ENCODE results near the gene TGFBR3. TPM values are rescaled to one million over a fixed set of nuclear protein-coding genes. Genes with fewer than 3 reads are reported as not detected.

TGFBR3 gene
- total RNA-seq, 1 experiment from 2014 or later = 12.2 TPM

DNA sequence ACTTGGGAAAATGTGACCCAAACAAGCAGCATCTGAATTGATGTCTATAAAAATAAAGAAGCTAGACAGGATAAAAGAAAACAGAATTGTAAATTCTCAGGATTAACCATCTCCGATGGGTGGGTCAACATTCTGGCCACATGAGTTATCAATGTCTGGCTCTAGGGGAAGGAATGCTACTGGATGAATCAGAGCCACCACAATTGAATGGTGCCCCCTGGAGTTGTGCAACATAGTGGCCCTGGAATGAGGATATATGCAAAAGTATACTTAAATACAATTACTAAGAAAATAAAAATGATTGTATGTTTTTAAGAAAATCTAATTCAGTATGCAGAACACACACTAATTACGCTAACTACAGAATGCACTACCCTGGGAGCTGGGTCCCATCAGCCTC is 185.6 kb downstream of the TGFBR3 start:
- no TSS peak for BruUV-seq (replicated peaks)
- Mint-ChIP-seq H3K27ac (ENCODE audit: unreplicated experiment) (no peak overlapping the region), H3K9me3 (ENCODE audit: unreplicated experiment) (no peaks in the 10 kb centered on the region), H3K36me3 (ENCODE audit: insufficient read depth, unreplicated experiment) (no peaks in the 10 kb centered on the region), H3K27me3 (ENCODE audit: insufficient read depth, unreplicated experiment) (no peaks in the 10 kb centered on the region), H3K4me3 (ENCODE audit: unreplicated experiment) (no peak overlapping the region), H3K4me1 (ENCODE audit: low read depth, unreplicated experiment) (peaks cover 22% of the 10 kb centered on the region)
- no peak for DNase-seq
- Histone ChIP-seq H3K27me3 (replicated peaks; ENCODE audit: control insufficient read depth, insufficient read depth, low read length) (no peaks in the 10 kb centered on the region), H3K4me1 (no peaks in the 10 kb centered on the region; the same call in 1 of the 2 replicates), H3K36me3 (ENCODE audit: control insufficient read depth, insufficient read depth, low read length) (no peaks in the 10 kb centered on the region), H3K4me3 (ENCODE audit: low read depth, low read length) (no peak overlapping the region), H3K9me3 (no peaks in the 10 kb centered on the region)
- ChIA-PET CTCF (no interaction called here), POLR2A (no interaction called here)
- intact Hi-C loops (cut with micrococcal nuclease; ENCODE audit: unreplicated experiment) = no loop called here
- TF ChIP-seq, protein P1, sequence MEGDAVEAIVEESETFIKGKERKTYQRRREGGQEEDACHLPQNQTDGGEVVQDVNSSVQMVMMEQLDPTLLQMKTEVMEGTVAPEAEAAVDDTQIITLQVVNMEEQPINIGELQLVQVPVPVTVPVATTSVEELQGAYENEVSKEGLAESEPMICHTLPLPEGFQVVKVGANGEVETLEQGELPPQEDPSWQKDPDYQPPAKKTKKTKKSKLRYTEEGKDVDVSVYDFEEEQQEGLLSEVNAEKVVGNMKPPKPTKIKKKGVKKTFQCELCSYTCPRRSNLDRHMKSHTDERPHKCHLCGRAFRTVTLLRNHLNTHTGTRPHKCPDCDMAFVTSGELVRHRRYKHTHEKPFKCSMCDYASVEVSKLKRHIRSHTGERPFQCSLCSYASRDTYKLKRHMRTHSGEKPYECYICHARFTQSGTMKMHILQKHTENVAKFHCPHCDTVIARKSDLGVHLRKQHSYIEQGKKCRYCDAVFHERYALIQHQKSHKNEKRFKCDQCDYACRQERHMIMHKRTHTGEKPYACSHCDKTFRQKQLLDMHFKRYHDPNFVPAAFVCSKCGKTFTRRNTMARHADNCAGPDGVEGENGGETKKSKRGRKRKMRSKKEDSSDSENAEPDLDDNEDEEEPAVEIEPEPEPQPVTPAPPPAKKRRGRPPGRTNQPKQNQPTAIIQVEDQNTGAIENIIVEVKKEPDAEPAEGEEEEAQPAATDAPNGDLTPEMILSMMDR (IDR thresholded peaks at IDR 0.05; ENCODE audit: insufficient read depth in 1 of 2, low read depth in 1 of 2, low read length in 1 of 2, severe bottlenecking in 1 of 2, unreplicated experiment in 1 of 2) = no peak

- no peak overlapping the region for H3K27ac Mint-ChIP-seq (ENCODE audit: unreplicated experiment)
- peaks cover 22% of the 10 kb centered on the region for H3K4me1 Mint-ChIP-seq (ENCODE audit: low read depth, unreplicated experiment)
- no peak overlapping the region for H3K4me3 Mint-ChIP-seq (ENCODE audit: unreplicated experiment)
- H3K27me3 Mint-ChIP-seq (ENCODE audit: insufficient read depth, unreplicated experiment) = no peaks in the 10 kb centered on the region
- no peaks in the 10 kb centered on the region for H3K9me3 ChIP-seq
- no peak overlapping the region for H3K4me3 ChIP-seq (ENCODE audit: low read depth, low read length)
- H3K27me3 ChIP-seq (replicated peaks; ENCODE audit: control insufficient read depth, insufficient read depth, low read length) = no peaks in the 10 kb centered on the region
- H3K36me3 Mint-ChIP-seq (ENCODE audit: insufficient read depth, unreplicated experiment) = no peaks in the 10 kb centered on the region
- TF ChIP-seq, protein P1 (IDR thresholded peaks at IDR 0.05; ENCODE audit: insufficient read depth in 1 of 2, low read depth in 1 of 2, low read length in 1 of 2, severe bottlenecking in 1 of 2, unreplicated experiment in 1 of 2) = no peak
- H3K36me3 ChIP-seq (ENCODE audit: control insufficient read depth, insufficient read depth, low read length) = no peaks in the 10 kb centered on the region
- POLR2A ChIA-PET = no interaction called here
- no peaks in the 10 kb centered on the region for H3K9me3 Mint-ChIP-seq (ENCODE audit: unreplicated experiment)
- no peak for DNase-seq
- CTCF ChIA-PET = no interaction called here
- no TSS peak for BruUV-seq (replicated peaks)
- intact Hi-C loops (cut with micrococcal nuclease; ENCODE audit: unreplicated experiment) = no loop called here
- no peaks in the 10 kb centered on the region; the same call in 1 of the 2 replicates for H3K4me1 ChIP-seq
These were observed 186.5 kb downstream of the TGFBR3 start for GRCh38 chr1:91699339-91699974.

DNA sequence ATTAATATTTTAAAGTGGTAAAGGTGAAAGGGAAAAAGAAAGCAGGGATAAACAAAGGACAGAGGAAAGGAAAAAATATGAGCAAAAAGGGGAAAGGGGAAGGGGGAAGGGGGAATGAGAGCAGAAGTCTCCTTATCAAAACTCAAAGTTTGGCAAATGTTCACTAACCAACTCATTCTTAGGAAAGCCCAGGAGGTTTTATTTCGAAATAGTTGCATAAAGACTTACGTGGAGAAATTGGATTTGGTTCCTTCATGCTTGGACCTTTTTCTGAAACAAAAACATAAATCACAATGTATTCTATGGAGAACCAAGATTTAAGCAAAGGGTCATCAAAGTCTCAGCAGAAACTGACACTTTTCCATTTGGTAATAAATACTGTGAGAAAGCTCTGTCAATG is 188.1 kb downstream of the TGFBR3 start:
- no peaks in the 10 kb centered on the region for H3K27me3 Mint-ChIP-seq (ENCODE audit: insufficient read depth, unreplicated experiment)
- BruUV-seq (replicated peaks) = no TSS peak
- TF ChIP-seq, protein P1 (IDR thresholded peaks at IDR 0.05; ENCODE audit: insufficient read depth in 1 of 2, low read depth in 1 of 2, low read length in 1 of 2, severe bottlenecking in 1 of 2, unreplicated experiment in 1 of 2) = no peak

More for the DNA sequence above, 188.1 kb downstream of the TGFBR3 start:
- CTCF ChIA-PET = no interaction called here
- H3K9me3 Mint-ChIP-seq (ENCODE audit: unreplicated experiment) = no peaks in the 10 kb centered on the region
- H3K4me3 Mint-ChIP-seq (ENCODE audit: unreplicated experiment) = no peak overlapping the region
- POLR2A ChIA-PET = no interaction called here
- H3K4me1 Mint-ChIP-seq (ENCODE audit: low read depth, unreplicated experiment) = peaks cover 22% of the 10 kb centered on the region
- Histone ChIP-seq H3K9me3 (no peaks in the 10 kb centered on the region), H3K4me3 (ENCODE audit: low read depth, low read length) (no peak overlapping the region), H3K36me3 (ENCODE audit: control insufficient read depth, insufficient read depth, low read length) (no peaks in the 10 kb centered on the region), H3K27me3 (replicated peaks; ENCODE audit: control insufficient read depth, insufficient read depth, low read length) (no peaks in the 10 kb centered on the region), H3K4me1 (no peaks in the 10 kb centered on the region; the same call in 1 of the 2 replicates)
- intact Hi-C loops (cut with micrococcal nuclease; ENCODE audit: unreplicated experiment) = no loop called here
- no peak for DNase-seq
- no peaks in the 10 kb centered on the region for H3K36me3 Mint-ChIP-seq (ENCODE audit: insufficient read depth, unreplicated experiment)
- no peak overlapping the region for H3K27ac Mint-ChIP-seq (ENCODE audit: unreplicated experiment)
